ENCODE data around the gene DAPK1. TPM values are rescaled to one million over a fixed set of nuclear protein-coding genes. Genes with fewer than 3 reads are reported as not detected.

DAPK1 gene
- total RNA-seq, 2 donors from 2014 or later, result 39.1 to 40.6 TPM

DNA sequence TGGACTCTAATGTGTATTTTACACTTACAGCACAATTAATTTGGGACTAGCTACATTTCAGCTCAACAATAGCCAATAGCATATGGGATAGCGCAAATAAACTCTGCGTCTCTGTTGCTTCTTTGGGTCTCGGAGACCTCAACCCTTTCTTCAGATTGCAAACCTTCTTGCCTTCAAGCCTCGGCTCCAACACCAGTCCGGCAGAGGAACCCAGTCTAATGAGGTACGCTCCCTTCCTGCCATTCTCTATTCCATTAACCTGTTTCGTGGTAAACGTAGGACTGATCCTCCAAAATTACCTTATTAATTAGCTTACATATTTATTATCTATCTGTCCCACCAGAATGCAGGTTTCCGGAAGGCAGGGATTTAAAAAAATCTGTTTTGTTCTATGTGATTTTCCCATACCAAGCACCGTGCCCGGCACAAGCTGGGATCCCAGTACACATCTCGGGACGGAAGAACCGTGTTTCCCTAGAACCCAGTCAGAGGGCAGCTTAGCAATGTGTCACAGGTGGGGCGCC lies 525 bp upstream of the DAPK1 start:
- no peaks in the 10 kb centered on the region for H3K4me1 ChIP-seq (ENCODE audit: control insufficient read depth in 1 of 2, low read depth in 2 of 2)
- no peaks in the 10 kb centered on the region for H3K36me3 ChIP-seq
- no peaks in the 10 kb centered on the region for H3K27me3 ChIP-seq (replicated peaks; ENCODE audit: insufficient read depth)
- TF ChIP-seq, protein P1, sequence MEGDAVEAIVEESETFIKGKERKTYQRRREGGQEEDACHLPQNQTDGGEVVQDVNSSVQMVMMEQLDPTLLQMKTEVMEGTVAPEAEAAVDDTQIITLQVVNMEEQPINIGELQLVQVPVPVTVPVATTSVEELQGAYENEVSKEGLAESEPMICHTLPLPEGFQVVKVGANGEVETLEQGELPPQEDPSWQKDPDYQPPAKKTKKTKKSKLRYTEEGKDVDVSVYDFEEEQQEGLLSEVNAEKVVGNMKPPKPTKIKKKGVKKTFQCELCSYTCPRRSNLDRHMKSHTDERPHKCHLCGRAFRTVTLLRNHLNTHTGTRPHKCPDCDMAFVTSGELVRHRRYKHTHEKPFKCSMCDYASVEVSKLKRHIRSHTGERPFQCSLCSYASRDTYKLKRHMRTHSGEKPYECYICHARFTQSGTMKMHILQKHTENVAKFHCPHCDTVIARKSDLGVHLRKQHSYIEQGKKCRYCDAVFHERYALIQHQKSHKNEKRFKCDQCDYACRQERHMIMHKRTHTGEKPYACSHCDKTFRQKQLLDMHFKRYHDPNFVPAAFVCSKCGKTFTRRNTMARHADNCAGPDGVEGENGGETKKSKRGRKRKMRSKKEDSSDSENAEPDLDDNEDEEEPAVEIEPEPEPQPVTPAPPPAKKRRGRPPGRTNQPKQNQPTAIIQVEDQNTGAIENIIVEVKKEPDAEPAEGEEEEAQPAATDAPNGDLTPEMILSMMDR (IDR thresholded peaks at IDR 0.05), result no peak
- peak overlapping the region; percentile 79 for H3K4me3 ChIP-seq
- no peak for ATAC-seq (ENCODE audit: insufficient number of reproducible peaks, low FRiP score, low read depth)
- no peak for DNase-seq (ENCODE audit: low spot score)
- no peaks in the 10 kb centered on the region for H3K9me3 ChIP-seq
- peak overlapping the region in 1 of 2 donors; percentile 67 for H3K27ac ChIP-seq

DNA sequence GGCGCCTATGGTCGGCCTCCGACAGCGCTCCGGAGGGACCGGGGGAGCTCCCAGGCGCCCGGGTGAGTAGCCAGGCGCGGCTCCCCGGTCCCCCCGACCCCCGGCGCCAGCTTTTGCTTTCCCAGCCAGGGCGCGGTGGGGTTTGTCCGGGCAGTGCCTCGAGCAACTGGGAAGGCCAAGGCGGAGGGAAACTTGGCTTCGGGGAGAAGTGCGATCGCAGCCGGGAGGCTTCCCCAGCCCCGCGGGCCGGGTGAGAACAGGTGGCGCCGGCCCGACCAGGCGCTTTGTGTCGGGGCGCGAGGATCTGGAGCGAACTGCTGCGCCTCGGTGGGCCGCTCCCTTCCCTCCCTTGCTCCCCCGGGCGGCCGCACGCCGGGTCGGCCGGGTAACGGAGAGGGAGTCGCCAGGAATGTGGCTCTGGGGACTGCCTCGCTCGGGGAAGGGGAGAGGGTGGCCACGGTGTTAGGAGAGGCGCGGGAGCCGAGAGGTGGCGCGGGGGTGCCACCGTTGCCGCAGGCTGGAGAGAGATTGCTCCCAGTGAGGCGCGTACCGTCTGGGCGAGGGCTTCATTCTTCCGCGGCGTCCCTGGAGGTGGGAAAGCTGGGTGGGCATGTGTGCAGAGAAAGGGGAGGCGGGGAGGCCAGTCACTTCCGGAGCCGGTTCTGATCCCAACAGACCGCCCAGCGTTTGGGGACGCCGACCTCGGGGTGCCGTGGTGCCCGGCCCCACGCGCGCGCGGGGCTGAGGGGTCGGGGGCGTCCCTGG lies 561 bp downstream of the DAPK1 start:
- no peak for DNase-seq (ENCODE audit: low spot score)

DNA sequence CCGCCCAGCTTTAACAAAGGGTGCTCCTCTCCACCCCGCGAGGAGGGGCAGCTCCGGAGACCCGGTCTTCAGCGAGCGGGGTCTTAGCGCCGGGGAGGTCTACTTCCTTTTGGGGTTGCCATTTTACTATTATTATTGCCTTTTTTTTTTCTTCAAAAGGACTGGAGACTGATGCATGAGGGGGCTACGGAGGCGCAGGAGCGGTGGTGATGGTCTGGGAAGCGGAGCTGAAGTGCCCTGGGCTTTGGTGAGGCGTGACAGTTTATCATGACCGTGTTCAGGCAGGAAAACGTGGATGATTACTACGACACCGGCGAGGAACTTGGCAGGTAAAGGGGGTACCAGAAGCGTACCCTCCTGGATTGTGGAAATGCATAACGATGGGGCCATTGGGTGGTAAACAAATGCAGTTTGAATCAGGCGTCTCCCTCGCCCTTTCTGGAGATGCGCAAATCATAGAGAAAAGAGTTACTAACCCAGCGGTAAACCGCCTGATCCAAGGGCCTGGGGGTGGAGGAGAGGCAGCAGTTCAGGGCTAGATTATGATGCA lies 1.2 kb downstream of the DAPK1 start:
- peak overlapping the region; percentile 23 to 67 for H3K27ac ChIP-seq
- DNase-seq (ENCODE audit: low spot score) (no peak), ATAC-seq (ENCODE audit: insufficient number of reproducible peaks, low FRiP score, low read depth) (no peak)
- no peaks in the 10 kb centered on the region for H3K9me3 ChIP-seq
- no peaks in the 10 kb centered on the region for H3K36me3 ChIP-seq
- TF ChIP-seq, protein P1 (IDR thresholded peaks at IDR 0.05), result no peak
- H3K4me3 ChIP-seq, result peak overlapping the region; percentile 79
- no peaks in the 10 kb centered on the region for H3K27me3 ChIP-seq (replicated peaks; ENCODE audit: insufficient read depth)
- no peaks in the 10 kb centered on the region for H3K4me1 ChIP-seq (ENCODE audit: control insufficient read depth in 1 of 2, low read depth in 2 of 2)

More for the DNA sequence above, 561 bp downstream of the DAPK1 start:
- Histone ChIP-seq H3K9me3 (no peaks in the 10 kb centered on the region), H3K4me3 (peak overlapping the region; percentile 79), H3K27me3 (replicated peaks; ENCODE audit: insufficient read depth) (no peaks in the 10 kb centered on the region), H3K4me1 (ENCODE audit: control insufficient read depth in 1 of 2, low read depth in 2 of 2) (no peaks in the 10 kb centered on the region), H3K36me3 (no peaks in the 10 kb centered on the region), H3K27ac (peak overlapping the region; percentile 23 to 67)
- TF ChIP-seq, protein P1 (IDR thresholded peaks at IDR 0.05), result no peak
- no peak for ATAC-seq (ENCODE audit: insufficient number of reproducible peaks, low FRiP score, low read depth)

DNA sequence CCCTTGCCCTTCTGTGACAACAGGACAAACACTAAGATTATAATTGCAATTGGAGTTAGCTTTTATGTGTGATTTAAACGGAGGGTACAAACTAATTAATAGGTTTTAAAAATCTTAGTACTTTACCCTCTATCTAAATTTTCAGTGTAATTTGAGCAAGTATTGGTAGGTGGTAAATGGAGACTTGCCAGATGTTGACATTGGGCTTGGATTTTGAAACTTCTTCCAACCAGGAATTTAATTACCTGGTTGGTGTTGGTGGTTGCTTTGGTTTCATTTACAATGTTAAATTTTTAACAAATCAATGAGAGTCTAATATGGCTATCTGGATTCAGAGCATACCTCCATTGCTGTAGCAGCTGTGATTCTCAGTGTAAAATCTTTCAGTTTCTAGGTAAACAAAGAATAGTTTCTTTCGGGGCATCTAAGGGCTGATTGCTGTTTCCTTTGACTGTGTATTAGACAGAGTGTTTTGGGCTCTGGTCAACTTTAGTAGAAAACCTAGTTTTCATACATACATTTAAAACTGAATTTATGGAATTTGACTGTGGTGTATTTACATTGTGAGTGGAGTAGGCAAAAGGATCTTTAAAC lies 1.9 kb downstream of the DAPK1 start:
- no peaks in the 10 kb centered on the region for H3K36me3 ChIP-seq
- ATAC-seq (ENCODE audit: insufficient number of reproducible peaks, low FRiP score, low read depth), result no peak
- H3K27me3 ChIP-seq (replicated peaks; ENCODE audit: insufficient read depth), result no peaks in the 10 kb centered on the region
- H3K4me1 ChIP-seq (ENCODE audit: control insufficient read depth in 1 of 2, low read depth in 2 of 2), result no peaks in the 10 kb centered on the region
- peak overlapping the region; percentile 79 for H3K4me3 ChIP-seq
- no peak for DNase-seq (ENCODE audit: low spot score)
- H3K9me3 ChIP-seq, result no peaks in the 10 kb centered on the region
- peak overlapping the region in 1 of 2 donors; percentile 67 for H3K27ac ChIP-seq
- TF ChIP-seq, protein P1 (IDR thresholded peaks at IDR 0.05), result no peak
